ENCODE results near the gene DOCK11. TPM values are rescaled to one million over a fixed set of nuclear protein-coding genes. Genes with fewer than 3 reads are reported as not detected.

Gene DOCK11
- polyA plus RNA-seq: 29.7 and 37.2 TPM in 2 replicates
- polyA minus RNA-seq: 62.1 and 67.3 TPM in 2 replicates

- Histone ChIP-seq H2AFZ (ENCODE audit: low read depth, low read length) (peak within 1 kb of the TSS; percentile 51), H4K20me1 (ENCODE audit: insufficient read depth) (no peaks in the 10 kb centered on the region), H3K9ac (ENCODE audit: low read length) (peak within 1 kb of the TSS; percentile 70), H3K27ac (ENCODE audit: low read length) (peak within 1 kb of the TSS; percentile 55), H3K27me3 (ENCODE audit: insufficient read depth, low read depth, low read length) (no peaks in the 10 kb centered on the region), H3K9me2 (ENCODE audit: insufficient read depth, low read length) (no peaks in the 10 kb centered on the region), H3K36me3 (ENCODE audit: insufficient read depth, low read length) (no peaks in the 10 kb centered on the region), H3K4me2 (ENCODE audit: low read length) (no peak within 1 kb of the TSS), H3F3A (ENCODE audit: insufficient read depth, low read length, poor library complexity, severe bottlenecking) (no peaks in the 10 kb centered on the region), H3K4me3 (ENCODE audit: low read length) (peak within 1 kb of the TSS; percentile 77), H3K79me2 (replicated peaks; ENCODE audit: insufficient read depth, low read length) (peaks cover 19% of the 10 kb centered on the region), H3K9me3 (ENCODE audit: low read length) (no peaks in the 10 kb centered on the region)
- TF ChIP-seq TAF1 (IDR thresholded peaks at IDR 0.05; ENCODE audit: low read depth) (peak; percentile 55), REST (IDR thresholded peaks at IDR 0.05; ENCODE audit: borderline replicate concordance) (peak; percentile 24), EP300 (conservative IDR thresholded peaks at IDR 0.05; ENCODE audit: poor library complexity, severe bottlenecking) (no peak), POLR2AphosphoS5 (IDR thresholded peaks at IDR 0.05) (peak; percentile 9), EZH2 (IDR thresholded peaks at IDR 0.05; ENCODE audit: borderline replicate concordance, insufficient read depth, low read length, poor library complexity, severe bottlenecking) (no peak)
Observed at GRCh38 chrX:118495061-118495921, at the start of gene DOCK11. Gene DOCK11, plus strand, starts transcription at chrX:118495815. Its CDS starts 157 bp downstream, at chrX:118495972.

- TF ChIP-seq CTCF (IDR thresholded peaks at IDR 0.05; ENCODE audit: poor library complexity, severe bottlenecking) (no peak), EP300 (conservative IDR thresholded peaks at IDR 0.05; ENCODE audit: poor library complexity, severe bottlenecking) (no peak), TAF1 (IDR thresholded peaks at IDR 0.05; ENCODE audit: low read depth) (no peak), MXI1 (conservative IDR thresholded peaks at IDR 0.05; ENCODE audit: poor library complexity, severe bottlenecking) (no peak), POLR2AphosphoS5 (IDR thresholded peaks at IDR 0.05) (no peak)
- no peaks in the 10 kb centered on the region for H3F3A ChIP-seq (ENCODE audit: insufficient read depth, low read length, poor library complexity, severe bottlenecking)
- H3K4me2 ChIP-seq (ENCODE audit: low read length): no peak overlapping the region
- H3K36me3 ChIP-seq (ENCODE audit: insufficient read depth, low read length): no peaks in the 10 kb centered on the region
- H2AFZ ChIP-seq (ENCODE audit: low read depth, low read length): no peak overlapping the region
- no peaks in the 10 kb centered on the region for H3K9me2 ChIP-seq (ENCODE audit: insufficient read depth, low read length)
- no peaks in the 10 kb centered on the region for H3K9me3 ChIP-seq (ENCODE audit: low read length)
- no peak overlapping the region for H3K4me3 ChIP-seq (ENCODE audit: low read length)
- no peak overlapping the region for H3K9ac ChIP-seq (ENCODE audit: low read length)
- H3K79me2 ChIP-seq (replicated peaks; ENCODE audit: insufficient read depth, low read length): no peaks in the 10 kb centered on the region
- no peaks in the 10 kb centered on the region for H3K27me3 ChIP-seq (ENCODE audit: insufficient read depth, low read depth, low read length)
- no peak overlapping the region for H3K27ac ChIP-seq (ENCODE audit: low read length)
- H4K20me1 ChIP-seq (ENCODE audit: insufficient read depth): no peaks in the 10 kb centered on the region
Observed at GRCh38 chrX:118448273-118448783, 47.3 kb upstream of the DOCK11 start.

Data from neural cell (in vitro differentiated cells).